CD4-positive, alpha-beta T cell (primary cell): ENCODE data around the gene STIMATE. TPM values are rescaled to one million over a fixed set of nuclear protein-coding genes. Genes with fewer than 3 reads are reported as not detected.

Experiments used
- ATAC-seq: fragments of 200-7000 bp; cut with Tn5 transposase; one replicate; pipeline ENCODE4 v1.10.0; 2022; ENCODE audit warnings: mild to moderate bottlenecking; ENCODE audit not compliant: poor library complexity
- CTCF ChIA-PET: fragments of 350-600 bp; sonication (Branson Sonifier 250); formaldehyde crosslinking; loops from one replicate; lab custom pipeline; 2021; ENCODE audit warnings: antibody characterized with exemption, inconsistent platforms; lab: Charles Lee
- POLR2A ChIA-PET: fragments of 350-600 bp; sonication (Branson Sonifier 250); formaldehyde crosslinking; loops from one replicate; lab custom pipeline; 2021; ENCODE audit warnings: antibody characterized with exemption, inconsistent platforms; lab: Charles Lee
- DNase-seq, 14 experiments: peaks; one replicate each; pipeline ENCODE4 v3.0.0-alpha.2; 2013 to 2020; ENCODE audit warnings: mixed read lengths in 2 of 14
- H3K27ac ChIP-seq, 2 donors: one replicate each; pipeline versions ENCODE4 v1.5.1 to v1.7.0; 2013; ENCODE audit warnings: low read length in 2 of 2, low read depth in 1 of 2, mild to moderate bottlenecking in 1 of 2
- H3K27me3 ChIP-seq, 2 experiments: 1 replicate in 1 of 2; 2 replicates in 1 of 2; pipeline versions ENCODE4 v1.6.1 to v1.7.0; 2013; ENCODE audit warnings: low read length in 2 of 2, control low read depth in 1 of 2, mild to moderate bottlenecking in 1 of 2, moderate library complexity in 1 of 2; ENCODE audit not compliant: insufficient read depth in 2 of 2, control insufficient read depth in 1 of 2
- H3K36me3 ChIP-seq: one replicate; pipeline ENCODE4 v1.6.1; 2013; ENCODE audit warnings: low read length, control low read depth; ENCODE audit not compliant: insufficient read depth
- H3K4me1 ChIP-seq: one replicate; pipeline ENCODE4 v1.6.1; 2013; ENCODE audit warnings: low read length, control low read depth; ENCODE audit not compliant: insufficient read depth
- H3K4me3 ChIP-seq: one replicate; pipeline ENCODE4 v1.5.1; 2013; ENCODE audit warnings: mild to moderate bottlenecking, low read length, moderate library complexity
- H3K9me3 ChIP-seq, 2 experiments: 1 replicate in 1 of 2; 2 replicates in 1 of 2; pipeline versions ENCODE4 v1.6.1 to v1.7.0; 2013; ENCODE audit warnings: low read length in 2 of 2, mild to moderate bottlenecking in 2 of 2, control low read depth in 1 of 2, moderate library complexity in 1 of 2; ENCODE audit not compliant: control insufficient read depth in 1 of 2, insufficient read depth in 1 of 2
- H3K27ac Mint-ChIP-seq: one replicate; pipeline ENCODE4 v1.8.0; 2020; ENCODE audit warnings: mixed read lengths
- H3K27me3 Mint-ChIP-seq: one replicate; pipeline ENCODE4 v1.8.0; 2021; ENCODE audit warnings: mixed read lengths
- H3K36me3 Mint-ChIP-seq: one replicate; pipeline ENCODE4 v1.8.0; 2021; ENCODE audit warnings: low read depth, mixed read lengths
- H3K4me1 Mint-ChIP-seq: one replicate; pipeline ENCODE4 v1.8.0; 2021; ENCODE audit warnings: low read depth, mixed read lengths
- H3K4me3 Mint-ChIP-seq: one replicate; pipeline ENCODE4 v1.8.0; 2020; ENCODE audit warnings: mild to moderate bottlenecking, mixed read lengths
- H3K9me3 Mint-ChIP-seq: one replicate; pipeline ENCODE4 v1.8.0; 2020; ENCODE audit warnings: mixed read lengths
- CTCF ChIP-seq: fragments of 200-600 bp; IDR thresholded peaks from one replicate; pipeline ENCODE4 v1.8.0; 2022; ENCODE audit warnings: antibody characterized with exemption, mild to moderate bottlenecking
- intact Hi-C, 2 experiments: fragments of 100-400 bp; cut with DNase I in 1 of 2; cut with micrococcal nuclease in 1 of 2; formaldehyde crosslinking; loops; one replicate each; pipeline versions ENCODE4 v1.15.1 to v1.9.0; 2023 to 2025; cut with DNase I, micrococcal nuclease
- total RNA-seq, 174 experiments: library from RNA in 2 of 174; stranded (reverse) in 2 of 174; gene quantifications; one replicate each; pipeline ENCODE4 v1.2.3 and lab custom pipeline; 2021 to 2026

Gene STIMATE
- total RNA-seq, 2 experiments from 2014 or later = 39.8 to 42.6 TPM

- no peak for DNase-seq
- H3K4me1 Mint-ChIP-seq = peaks cover 24% of the 10 kb centered on the region
- ATAC-seq = no peak
- Histone ChIP-seq H3K9me3 (no peaks in the 10 kb centered on the region), H3K36me3 (peaks cover 56% of the 10 kb centered on the region), H3K4me3 (no peak overlapping the region), H3K4me1 (peaks cover 13% of the 10 kb centered on the region), H3K27ac (no peak overlapping the region), H3K27me3 (no peaks in the 10 kb centered on the region)
- intact Hi-C loops = no loop called here
- H3K27me3 Mint-ChIP-seq = no peaks in the 10 kb centered on the region
- no peak for TF ChIP-seq CTCF
- H3K4me3 Mint-ChIP-seq = no peak overlapping the region
- POLR2A ChIA-PET = no interaction called here
- H3K9me3 Mint-ChIP-seq = no peaks in the 10 kb centered on the region
- no peak overlapping the region for H3K27ac Mint-ChIP-seq
- H3K36me3 Mint-ChIP-seq = peaks cover 59% of the 10 kb centered on the region
- CTCF ChIA-PET = no interaction called here
These were observed 54.1 kb downstream of the STIMATE start for GRCh38 chr3:52843108-52843865.

- CTCF ChIA-PET = no interaction called here
- peaks cover 33% of the 10 kb centered on the region for H3K4me1 Mint-ChIP-seq
- H3K36me3 ChIP-seq = peaks cover 49% of the 10 kb centered on the region
These were observed 54.9 kb downstream of the STIMATE start for GRCh38 chr3:52842424-52842823.

GRCh38 chr3:52841981-52842340 lies 55.4 kb downstream of the STIMATE start:
- Histone ChIP-seq H3K9me3 (no peaks in the 10 kb centered on the region), H3K27me3 (no peaks in the 10 kb centered on the region), H3K4me3 (no peak overlapping the region), H3K36me3 (peaks cover 49% of the 10 kb centered on the region), H3K4me1 (peaks cover 21% of the 10 kb centered on the region), H3K27ac (no peak overlapping the region)
- Mint-ChIP-seq H3K36me3 (peaks cover 58% of the 10 kb centered on the region), H3K9me3 (no peaks in the 10 kb centered on the region), H3K27ac (no peak overlapping the region), H3K4me3 (no peak overlapping the region), H3K4me1 (peaks cover 35% of the 10 kb centered on the region), H3K27me3 (no peaks in the 10 kb centered on the region)
- intact Hi-C loops = no loop called here
- DNase-seq (no peak), ATAC-seq (no peak)
- CTCF ChIA-PET = no interaction called here
- no peak for TF ChIP-seq CTCF
- POLR2A ChIA-PET = no interaction called here

More at GRCh38 chr3:52842424-52842823, 54.9 kb downstream of the STIMATE start:
- H3K4me1 ChIP-seq = peaks cover 21% of the 10 kb centered on the region
- no peaks in the 10 kb centered on the region for H3K27me3 ChIP-seq
- Mint-ChIP-seq H3K36me3 (peaks cover 59% of the 10 kb centered on the region), H3K27ac (no peak overlapping the region), H3K27me3 (no peaks in the 10 kb centered on the region), H3K9me3 (no peaks in the 10 kb centered on the region), H3K4me3 (no peak overlapping the region)
- POLR2A ChIA-PET = no interaction called here
- H3K27ac ChIP-seq = no peak overlapping the region
- no peak for DNase-seq
- no peaks in the 10 kb centered on the region for H3K9me3 ChIP-seq
- no peak for TF ChIP-seq CTCF
- H3K4me3 ChIP-seq = no peak overlapping the region
- ATAC-seq = no peak
- intact Hi-C loops = no loop called here
